Measurements from ENCODE around the gene GJA4.

DNA sequence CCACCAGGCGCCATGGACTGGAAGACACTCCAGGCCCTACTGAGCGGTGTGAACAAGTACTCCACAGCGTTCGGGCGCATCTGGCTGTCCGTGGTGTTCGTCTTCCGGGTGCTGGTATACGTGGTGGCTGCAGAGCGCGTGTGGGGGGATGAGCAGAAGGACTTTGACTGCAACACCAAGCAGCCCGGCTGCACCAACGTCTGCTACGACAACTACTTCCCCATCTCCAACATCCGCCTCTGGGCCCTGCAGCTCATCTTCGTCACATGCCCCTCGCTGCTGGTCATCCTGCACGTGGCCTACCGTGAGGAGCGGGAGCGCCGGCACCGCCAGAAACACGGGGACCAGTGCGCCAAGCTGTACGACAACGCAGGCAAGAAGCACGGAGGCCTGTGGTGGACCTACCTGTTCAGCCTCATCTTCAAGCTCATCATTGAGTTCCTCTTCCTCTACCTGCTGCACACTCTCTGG, 8.0 kb upstream of the GJA4 start:
- TF ChIP-seq CTCF (IDR thresholded peaks at IDR 0.05; ENCODE audit: poor library complexity, severe bottlenecking) (no peak), MXI1 (conservative IDR thresholded peaks at IDR 0.05; ENCODE audit: poor library complexity, severe bottlenecking) (no peak), REST (IDR thresholded peaks at IDR 0.05; ENCODE audit: borderline replicate concordance) (no peak)

All from neural cell (in vitro differentiated cells).